H9 (cell line): ENCODE measurements around the gene EIF5A. TPM values are rescaled to one million over a fixed set of nuclear protein-coding genes. Genes with fewer than 3 reads are reported as not detected.

Source experiments
- DNase-seq: peaks from one replicate; pipeline ENCODE4 v3.0.0-alpha.2; 2017
- H2AFZ ChIP-seq: one replicate; pipeline ENCODE4 v1.6.1; 2013; ENCODE audit warnings: mild to moderate bottlenecking, low read length, control low read depth, moderate library complexity
- H2AK5ac ChIP-seq: 2 replicates; pipeline ENCODE4 v1.6.1; 2013; ENCODE audit warnings: low read length, control low read depth, mixed read lengths; ENCODE audit not compliant: insufficient read length
- H2BK120ac ChIP-seq: one replicate; pipeline ENCODE4 v1.6.1; 2013; ENCODE audit warnings: low read depth, mild to moderate bottlenecking, low read length, control low read depth, inconsistent platforms; ENCODE audit not compliant: poor library complexity, severe bottlenecking
- H2BK12ac ChIP-seq: 2 replicates; pipeline ENCODE4 v1.6.1; 2013; ENCODE audit warnings: low read length, control low read depth, mixed read lengths, low read depth; ENCODE audit not compliant: insufficient read length
- H2BK15ac ChIP-seq: 2 replicates; pipeline ENCODE4 v1.6.1; 2013; ENCODE audit warnings: low read depth, low read length, control low read depth
- H2BK20ac ChIP-seq: one replicate; pipeline ENCODE4 v1.6.1; 2013; ENCODE audit warnings: low read depth, mild to moderate bottlenecking, low read length, control low read depth, inconsistent platforms; ENCODE audit not compliant: poor library complexity, severe bottlenecking
- H2BK5ac ChIP-seq: 2 replicates; pipeline ENCODE4 v1.6.1; 2013; ENCODE audit warnings: low read length, control low read depth, mixed read lengths; ENCODE audit not compliant: insufficient read length
- H3K14ac ChIP-seq: 2 replicates; pipeline ENCODE4 v1.6.1; 2013; ENCODE audit warnings: low read length, control low read depth; ENCODE audit not compliant: insufficient read depth
- H3K18ac ChIP-seq: 2 replicates; pipeline ENCODE4 v1.6.1; 2013; ENCODE audit warnings: low read depth, mild to moderate bottlenecking, mixed read lengths, low read length, control low read depth; ENCODE audit not compliant: insufficient read length
- H3K23ac ChIP-seq: 2 replicates; pipeline ENCODE4 v1.6.1; 2013; ENCODE audit warnings: low read length, control low read depth, mixed read lengths, low read depth; ENCODE audit not compliant: insufficient read length
- H3K23me2 ChIP-seq: 2 replicates; pipeline ENCODE4 v1.6.1; 2013; ENCODE audit warnings: low read depth, mild to moderate bottlenecking, mixed read lengths, low read length, control low read depth; ENCODE audit not compliant: insufficient read length, poor library complexity, severe bottlenecking
- H3K27ac ChIP-seq: 2 replicates; pipeline ENCODE4 v1.5.1; 2013; ENCODE audit warnings: low read length, control low read depth, mixed read lengths, low read depth; ENCODE audit not compliant: insufficient read length
- H3K27me3 ChIP-seq: 2 replicates; pipeline ENCODE4 v1.6.1; 2013; ENCODE audit warnings: low read length, control low read depth, inconsistent platforms; ENCODE audit not compliant: insufficient read depth
- H3K4ac ChIP-seq: 2 replicates; pipeline ENCODE4 v1.6.1; 2013; ENCODE audit warnings: low read depth, mild to moderate bottlenecking, control low read depth, inconsistent platforms, low read length, moderate library complexity
- H3K4me1 ChIP-seq: 2 replicates; pipeline ENCODE4 v1.6.1; 2013; ENCODE audit warnings: low read length, control low read depth, inconsistent platforms; ENCODE audit not compliant: insufficient read depth
- H3K4me2 ChIP-seq: 2 replicates; pipeline ENCODE4 v1.6.1; 2013; ENCODE audit warnings: low read length, control low read depth, mixed read lengths; ENCODE audit not compliant: insufficient read length, insufficient read depth
- H3K56ac ChIP-seq: 2 replicates; pipeline ENCODE4 v1.6.1; 2013; ENCODE audit warnings: low read depth, mild to moderate bottlenecking, mixed read lengths, low read length, control low read depth; ENCODE audit not compliant: insufficient read length
- H3K79me1 ChIP-seq: 2 replicates; pipeline ENCODE4 v1.6.1; 2013; ENCODE audit warnings: low read depth, mild to moderate bottlenecking, moderate library complexity, low read length, control low read depth, inconsistent platforms; ENCODE audit not compliant: insufficient read depth, poor library complexity, severe bottlenecking
- H3K79me2 ChIP-seq: 2 replicates; pipeline ENCODE4 v1.6.1; 2013; ENCODE audit warnings: low read length, control low read depth, inconsistent platforms; ENCODE audit not compliant: insufficient read depth
- H3K9ac ChIP-seq: 2 replicates; pipeline ENCODE4 v1.6.1; 2013; ENCODE audit warnings: low read length, control low read depth, mixed read lengths; ENCODE audit not compliant: insufficient read length; ENCODE audit errors: extremely low read depth
- H3K9me3 ChIP-seq: one replicate; pipeline ENCODE4 v1.6.1; 2013; ENCODE audit warnings: low read depth, low read length, inconsistent platforms; ENCODE audit not compliant: control insufficient read depth
- H3T11ph ChIP-seq: one replicate; pipeline ENCODE4 v1.6.1; 2013; ENCODE audit warnings: mild to moderate bottlenecking, low read length, control low read depth, inconsistent platforms
- H4K20me1 ChIP-seq: one replicate; pipeline ENCODE4 v1.6.1; 2013; ENCODE audit not compliant: control insufficient read depth, insufficient read length, insufficient read depth
- H4K5ac ChIP-seq: 2 replicates; pipeline ENCODE4 v1.6.1; 2013; ENCODE audit warnings: low read depth, mild to moderate bottlenecking, mixed read lengths, low read length, control low read depth; ENCODE audit not compliant: insufficient read length
- H4K8ac ChIP-seq: replicated peaks from 2 replicates; pipeline ENCODE4 v1.6.1; 2013; ENCODE audit warnings: low read length, control low read depth, mixed read lengths, low read depth; ENCODE audit not compliant: insufficient read length
- H4K91ac ChIP-seq: 2 replicates; pipeline ENCODE4 v1.6.1; 2013; ENCODE audit warnings: low read depth, mild to moderate bottlenecking, moderate library complexity, mixed read lengths, low read length, control low read depth; ENCODE audit not compliant: insufficient read length
- H3K27ac Mint-ChIP-seq, 3 experiments: 2 replicates in 2 of 3; 3 replicates in 1 of 3; pipeline ENCODE4 v1.8.0; 2020 to 2021; ENCODE audit warnings: mixed read lengths in 3 of 3, mild to moderate bottlenecking in 1 of 3, moderate library complexity in 1 of 3
- H3K27me3 Mint-ChIP-seq: 2 replicates; pipeline ENCODE4 v1.8.0; 2021; ENCODE audit warnings: low read depth, mild to moderate bottlenecking, moderate library complexity, mixed read lengths
- H3K36me3 Mint-ChIP-seq, 3 experiments: 2 replicates in 2 of 3; 3 replicates in 1 of 3; pipeline ENCODE4 v1.8.0; 2020 to 2021; ENCODE audit warnings: low read depth in 3 of 3, mixed read lengths in 3 of 3; ENCODE audit not compliant: insufficient read depth in 1 of 3
- H3K4me1 Mint-ChIP-seq, 2 experiments: 2 replicates each; pipeline ENCODE4 v1.8.0; 2020; ENCODE audit warnings: mixed read lengths in 2 of 2
- H3K4me3 Mint-ChIP-seq, 2 experiments: 2 replicates in 1 of 2; 3 replicates in 1 of 2; pipeline ENCODE4 v1.8.0; 2020 to 2021; ENCODE audit warnings: mild to moderate bottlenecking in 2 of 2, mixed read lengths in 2 of 2, moderate library complexity in 1 of 2
- H3K9me3 Mint-ChIP-seq, 2 experiments: 2 replicates in 1 of 2; 3 replicates in 1 of 2; pipeline ENCODE4 v1.8.0; 2020; ENCODE audit warnings: mild to moderate bottlenecking in 2 of 2, mixed read lengths in 2 of 2, moderate library complexity in 1 of 2
- WGBS: extraction: QIAGEN DNeasy Blood & Tissue Kit; methylation state at CpG from one replicate; pipeline ENCODE4 v1.1.7; 2013; ENCODE audit warnings: missing lambda C conversion rate, low lambda C conversion rate, mixed read lengths; ENCODE audit not compliant: insufficient read length; ENCODE audit errors: extremely low coverage; 5-methylcytosine and 5-hydroxymethylcytosine counted together
- total RNA-seq: library from RNA; stranded (reverse); gene quantifications from 2 replicates; pipeline ENCODE4 v1.2.1, GENCODE V29; 2021
- TF ChIP-seq, protein P1 (sequence below): fragments of 200-600 bp; sonication (generic); conservative IDR thresholded peaks from 3 replicates; pipeline ENCODE4 v1.8.0; 2021; ENCODE audit warnings: antibody characterized with exemption, mild to moderate bottlenecking

EIF5A gene
- total RNA-seq, 1 experiment from 2014 or later = 978 TPM

DNA sequence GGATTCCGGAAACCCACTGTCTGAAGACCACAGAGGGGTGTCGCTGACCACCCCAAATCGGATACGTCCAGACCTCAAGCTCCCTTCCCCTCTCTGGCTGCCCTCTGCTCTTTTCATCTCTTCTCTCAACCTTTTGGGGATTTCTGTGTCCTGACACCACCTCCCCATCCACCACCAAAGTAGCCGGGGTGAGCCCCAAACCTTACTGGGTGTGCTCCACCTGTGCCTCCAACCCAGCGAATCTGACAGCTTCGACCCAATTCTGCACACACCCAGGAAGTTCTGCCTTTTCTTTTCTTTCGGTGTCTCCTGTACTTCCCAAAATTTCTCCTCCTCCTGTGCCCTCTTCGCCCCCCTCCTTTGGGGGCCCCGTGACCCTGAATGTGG, 45.1 kb downstream of the EIF5A start:
- Mint-ChIP-seq H3K36me3 (no peaks in the 10 kb centered on the region; a peak in 1 of 7 replicates), H3K4me1 (peaks cover 29 to 38% of the 10 kb centered on the region in 2 experiments), H3K27me3 (peaks cover 8% of the 10 kb centered on the region), H3K9me3 (no peaks in the 10 kb centered on the region), H3K4me3 (peak overlapping the region; percentile 72 to 83), H3K27ac (peak overlapping the region in 1 of 3 experiments; percentile 51; a peak in 1 of 7 replicates)
- no peak overlapping the region for H3K27ac ChIP-seq
- no peak overlapping the region for H3K14ac ChIP-seq
- no peak overlapping the region for H2AFZ ChIP-seq
- H3K79me1 ChIP-seq = no peaks in the 10 kb centered on the region
- H2AK5ac ChIP-seq = no peak overlapping the region
- DNase-seq = no peak
- no peaks in the 10 kb centered on the region for H4K20me1 ChIP-seq
- H3K4me1 ChIP-seq = 0 out of 2 replicates have a peak, but pooled peaks cover 2% of the 10 kb centered on the region
- H3K9ac ChIP-seq = no peak overlapping the region
- no peak overlapping the region for H4K5ac ChIP-seq
- H3K4ac ChIP-seq = no peak overlapping the region
- H3K4me2 ChIP-seq = peak overlapping the region; percentile 50
- no peak overlapping the region for H2BK120ac ChIP-seq
- no peaks in the 10 kb centered on the region; the same call in 1 of the 2 replicates for H3K79me2 ChIP-seq
- no peak overlapping the region for H2BK12ac ChIP-seq
- H4K91ac ChIP-seq = no peak overlapping the region
- no peak overlapping the region for H3K23ac ChIP-seq
- no peak overlapping the region for H2BK20ac ChIP-seq
- no peaks in the 10 kb centered on the region for H3K27me3 ChIP-seq
- no peaks in the 10 kb centered on the region for H3K9me3 ChIP-seq
- WGBS = no CpG with 5 or more reads among the region's 10 CpGs
- H3T11ph ChIP-seq = no peak overlapping the region
- H2BK15ac ChIP-seq = no peak overlapping the region
- TF ChIP-seq, protein P1, sequence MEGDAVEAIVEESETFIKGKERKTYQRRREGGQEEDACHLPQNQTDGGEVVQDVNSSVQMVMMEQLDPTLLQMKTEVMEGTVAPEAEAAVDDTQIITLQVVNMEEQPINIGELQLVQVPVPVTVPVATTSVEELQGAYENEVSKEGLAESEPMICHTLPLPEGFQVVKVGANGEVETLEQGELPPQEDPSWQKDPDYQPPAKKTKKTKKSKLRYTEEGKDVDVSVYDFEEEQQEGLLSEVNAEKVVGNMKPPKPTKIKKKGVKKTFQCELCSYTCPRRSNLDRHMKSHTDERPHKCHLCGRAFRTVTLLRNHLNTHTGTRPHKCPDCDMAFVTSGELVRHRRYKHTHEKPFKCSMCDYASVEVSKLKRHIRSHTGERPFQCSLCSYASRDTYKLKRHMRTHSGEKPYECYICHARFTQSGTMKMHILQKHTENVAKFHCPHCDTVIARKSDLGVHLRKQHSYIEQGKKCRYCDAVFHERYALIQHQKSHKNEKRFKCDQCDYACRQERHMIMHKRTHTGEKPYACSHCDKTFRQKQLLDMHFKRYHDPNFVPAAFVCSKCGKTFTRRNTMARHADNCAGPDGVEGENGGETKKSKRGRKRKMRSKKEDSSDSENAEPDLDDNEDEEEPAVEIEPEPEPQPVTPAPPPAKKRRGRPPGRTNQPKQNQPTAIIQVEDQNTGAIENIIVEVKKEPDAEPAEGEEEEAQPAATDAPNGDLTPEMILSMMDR = peak; percentile 70; the same call in 2 of the 3 replicates
- H3K23me2 ChIP-seq = peaks cover 12% of the 10 kb centered on the region
- no peak overlapping the region for H2BK5ac ChIP-seq
- H4K8ac ChIP-seq = no peak overlapping the region
- H3K56ac ChIP-seq = no peak overlapping the region
- no peak overlapping the region for H3K18ac ChIP-seq
